H1 (cell line): ENCODE results near the gene ZNF140. TPM values are rescaled to one million over a fixed set of nuclear protein-coding genes. Genes with fewer than 3 reads are reported as not detected.

Experiments
- CTCF ChIA-PET: fragments of 300-600 bp; sonication (Branson Sonifier 250); formaldehyde crosslinking; loops from one replicate; lab custom pipeline; 2021; ENCODE audit not compliant: partially characterized antibody; lab: Charles Lee
- POLR2A ChIA-PET: fragments of 300-600 bp; sonication (Branson Sonifier 250); formaldehyde crosslinking; loops from one replicate; lab custom pipeline; 2021; ENCODE audit warnings: inconsistent platforms; ENCODE audit not compliant: partially characterized antibody; lab: Charles Lee
- DNase-seq, 2 experiments: peaks; one replicate each; pipeline versions ENCODE4 v3.0.0 to v3.0.0-alpha.2; 2010 to 2022; ENCODE audit warnings: low spot score in 2 of 2, low read depth in 1 of 2, mixed read lengths in 1 of 2
- FAIRE-seq: peaks from 2 replicates; lab custom pipeline; 2011; peaks lifted over from hg19 to GRCh38; lab: Jason Lieb, UNC
- H2AFZ ChIP-seq: 2 replicates; pipeline ENCODE4 v1.8.1; 2012; ENCODE audit warnings: low read length, inconsistent platforms
- H2AK5ac ChIP-seq: 2 replicates; pipeline ENCODE4 v1.6.1; 2013; ENCODE audit warnings: low read depth, low read length
- H2BK120ac ChIP-seq: replicated peaks from 2 replicates; pipeline ENCODE3; 2013; ENCODE audit warnings: low read depth, low read length, inconsistent platforms
- H2BK12ac ChIP-seq: 2 replicates; pipeline ENCODE4 v1.6.1; 2013; ENCODE audit warnings: low read depth, low read length
- H2BK15ac ChIP-seq: 2 replicates; pipeline ENCODE4 v1.6.1; 2013; ENCODE audit warnings: low read length
- H2BK20ac ChIP-seq: 2 replicates; pipeline ENCODE4 v1.6.1; 2013; ENCODE audit warnings: low read length
- H2BK5ac ChIP-seq: 2 replicates; pipeline ENCODE4 v1.6.1; 2013; ENCODE audit warnings: low read depth, low read length
- H3K14ac ChIP-seq: 2 replicates; pipeline ENCODE4 v1.6.1; 2013; ENCODE audit warnings: inconsistent platforms; ENCODE audit not compliant: insufficient read length
- H3K18ac ChIP-seq: 2 replicates; pipeline ENCODE4 v1.6.1; 2013; ENCODE audit warnings: low read length; ENCODE audit errors: extremely low read depth
- H3K23ac ChIP-seq: 2 replicates; pipeline ENCODE4 v1.6.1; 2013; ENCODE audit warnings: inconsistent platforms; ENCODE audit not compliant: insufficient read length
- H3K23me2 ChIP-seq: 2 replicates; pipeline ENCODE4 v1.6.1; 2013; ENCODE audit warnings: low read depth, low read length
- H3K27ac ChIP-seq: 2 replicates; pipeline ENCODE4 v1.6.1; 2011; ENCODE audit warnings: low read depth, low read length, inconsistent platforms
- H3K27me3 ChIP-seq, 4 experiments: replicated peaks in 1 of 4; 1 replicate in 1 of 4; 2 replicates in 3 of 4; pipeline versions ENCODE4 v1.6.1 to v1.8.1; 2011 to 2013; ENCODE audit warnings: low read length in 3 of 4, mild to moderate bottlenecking in 3 of 4, inconsistent platforms in 2 of 4, mixed read lengths in 2 of 4, moderate library complexity in 1 of 4; ENCODE audit not compliant: control insufficient read depth in 3 of 4, insufficient read depth in 3 of 4; ENCODE audit errors: extremely low read depth in 1 of 4
- H3K36me3 ChIP-seq, 4 experiments: 2 replicates each; pipeline versions ENCODE4 v1.6.1 to v1.8.1; 2011 to 2013; ENCODE audit warnings: mild to moderate bottlenecking in 4 of 4, low read length in 3 of 4, moderate library complexity in 2 of 4, control low read depth in 1 of 4, inconsistent platforms in 1 of 4; ENCODE audit not compliant: insufficient read depth in 4 of 4, control insufficient read depth in 2 of 4
- H3K4ac ChIP-seq: replicated peaks from 2 replicates; pipeline ENCODE3; 2013; ENCODE audit warnings: low read length, low read depth, mixed read lengths, inconsistent platforms; ENCODE audit not compliant: insufficient read length
- H3K4me1 ChIP-seq, 4 experiments: replicated peaks in 1 of 4; 1 replicate in 1 of 4; 2 replicates in 3 of 4; pipeline versions ENCODE4 v1.6.1 to v1.8.1; 2011 to 2013; ENCODE audit warnings: low read length in 3 of 4, inconsistent platforms in 2 of 4, mixed read lengths in 1 of 4; ENCODE audit not compliant: insufficient read depth in 4 of 4, control insufficient read depth in 3 of 4
- H3K4me2 ChIP-seq, 2 experiments: 2 replicates each; pipeline versions ENCODE4 v1.6.1 to v1.8.1; 2011 to 2013; ENCODE audit warnings: low read depth in 2 of 2, low read length in 2 of 2, control low read depth in 1 of 2, inconsistent platforms in 1 of 2, mild to moderate bottlenecking in 1 of 2; ENCODE audit not compliant: insufficient read depth in 1 of 2
- H3K4me3 ChIP-seq, 4 experiments: fragments of 200-600, 300-600 bp in 1 of 4; sonication (generic), shearing (Covaris generic), sonication (Bioruptor Twin) in 1 of 4; 2 replicates each; pipeline versions ENCODE4 v1.5.1 to v1.8.1; 2011 to 2016; ENCODE audit warnings: low read length in 4 of 4, low read depth in 3 of 4, control low read depth in 2 of 4, inconsistent platforms in 2 of 4, mild to moderate bottlenecking in 2 of 4, mixed read lengths in 1 of 4, moderate library complexity in 1 of 4; ENCODE audit not compliant: insufficient read depth in 2 of 4; ENCODE audit errors: extremely low read depth in 1 of 4
- H3K56ac ChIP-seq: replicated peaks from 2 replicates; pipeline ENCODE3; 2013; ENCODE audit warnings: low read depth, mild to moderate bottlenecking, mixed read lengths, low read length, inconsistent platforms; ENCODE audit not compliant: insufficient read length
- H3K79me1 ChIP-seq: 2 replicates; pipeline ENCODE4 v1.6.1; 2013; ENCODE audit warnings: low read depth, low read length, control low read depth
- H3K79me2 ChIP-seq, 2 experiments: 2 replicates each; pipeline versions ENCODE4 v1.6.1 to v1.8.1; 2012 to 2013; ENCODE audit warnings: low read length in 2 of 2, mild to moderate bottlenecking in 2 of 2, inconsistent platforms in 1 of 2; ENCODE audit not compliant: insufficient read depth in 2 of 2, control insufficient read depth in 1 of 2
- H3K9ac ChIP-seq, 4 experiments: replicated peaks in 1 of 4; 1 replicate in 1 of 4; 2 replicates in 3 of 4; pipeline versions ENCODE4 v1.6.1 to v1.8.1; 2011 to 2013; ENCODE audit warnings: low read depth in 3 of 4, low read length in 3 of 4, control low read depth in 2 of 4, mild to moderate bottlenecking in 2 of 4, moderate library complexity in 2 of 4, inconsistent platforms in 1 of 4; ENCODE audit errors: extremely low read depth in 1 of 4
- H3K9me3 ChIP-seq, 2 experiments: 2 replicates each; pipeline versions ENCODE4 v1.6.1 to v1.8.1; 2012 to 2013; ENCODE audit warnings: mild to moderate bottlenecking in 2 of 2, moderate library complexity in 2 of 2, control low read depth in 1 of 2, inconsistent platforms in 1 of 2, low read depth in 1 of 2, low read length in 1 of 2, mixed read lengths in 1 of 2; ENCODE audit not compliant: insufficient read depth in 2 of 2
- H4K20me1 ChIP-seq, 2 experiments: replicated peaks in 1 of 2; 2 replicates each; pipeline versions ENCODE3 to v1.8.1; 2011 to 2013; ENCODE audit warnings: inconsistent platforms in 2 of 2, low read length in 2 of 2, mild to moderate bottlenecking in 1 of 2; ENCODE audit not compliant: insufficient read depth in 2 of 2, control insufficient read depth in 1 of 2
- H4K5ac ChIP-seq: 2 replicates; pipeline ENCODE4 v1.6.1; 2013; ENCODE audit warnings: low read length, low read depth, mixed read lengths, inconsistent platforms; ENCODE audit not compliant: insufficient read length
- H4K8ac ChIP-seq: 2 replicates; pipeline ENCODE4 v1.8.0; 2013; ENCODE audit warnings: mild to moderate bottlenecking, moderate library complexity, low read length, inconsistent platforms; ENCODE audit not compliant: insufficient read depth; ENCODE audit errors: extremely low read depth
- H4K91ac ChIP-seq: replicated peaks from 2 replicates; pipeline ENCODE3; 2013; ENCODE audit warnings: low read length, mixed read lengths, inconsistent platforms; ENCODE audit not compliant: insufficient read length
- ATF2 ChIP-seq: IDR thresholded peaks from 2 replicates; pipeline ENCODE4 v1.6.1; 2012; ENCODE audit warnings: low read length, inconsistent platforms
- BACH1 ChIP-seq: IDR thresholded peaks from 2 replicates; pipeline ENCODE4 v1.6.1; 2012; ENCODE audit warnings: low read length, improper control_type of control experiment
- CTBP2 ChIP-seq: IDR thresholded peaks from 2 replicates; pipeline ENCODE4 v1.7.0; 2011; ENCODE audit warnings: borderline replicate concordance, mild to moderate bottlenecking, moderate library complexity, mixed read lengths, low read length; ENCODE audit not compliant: insufficient read depth, insufficient read length
- RAD21 ChIP-seq, 2 experiments: IDR thresholded peaks in 1 of 2; conservative IDR thresholded peaks in 1 of 2; 2 replicates each; pipeline ENCODE4 v1.6.1; 2011; ENCODE audit warnings: low read depth in 2 of 2, low read length in 2 of 2, improper control_type of control experiment in 1 of 2, inconsistent platforms in 1 of 2, mild to moderate bottlenecking in 1 of 2, moderate library complexity in 1 of 2
- SIRT6 ChIP-seq: IDR thresholded peaks from one replicate; pipeline ENCODE4 v1.7.1; 2012; ENCODE audit warnings: low read length, inconsistent platforms
- SP1 ChIP-seq: IDR thresholded peaks from 2 replicates; pipeline ENCODE4 v1.6.1; 2011; ENCODE audit warnings: low read depth, low read length
- SP2 ChIP-seq: IDR thresholded peaks from 2 replicates; pipeline ENCODE4 v1.6.1; 2012; ENCODE audit warnings: mild to moderate bottlenecking, low read length, inconsistent platforms
- SUZ12 ChIP-seq: fragments of 200-600 bp; sonication (generic); IDR thresholded peaks from 2 replicates; pipeline ENCODE4 v1.6.1; 2012; ENCODE audit warnings: mild to moderate bottlenecking, inconsistent platforms, low read length, moderate library complexity, mixed read lengths
- TAF1 ChIP-seq: IDR thresholded peaks from 2 replicates; pipeline ENCODE4 v1.6.1; 2011; ENCODE audit warnings: mild to moderate bottlenecking, low read depth, low read length
- TBP ChIP-seq: IDR thresholded peaks from 2 replicates; pipeline ENCODE4 v1.6.1; 2011; ENCODE audit warnings: low read depth, low read length, improper control_type of control experiment
- TCF12 ChIP-seq: IDR thresholded peaks from 2 replicates; pipeline ENCODE4 v1.6.1; 2011; ENCODE audit warnings: low read depth, mild to moderate bottlenecking, low read length
- ZNF274 ChIP-seq: IDR thresholded peaks from 2 replicates; pipeline ENCODE4 v1.7.0; 2012; ENCODE audit warnings: low read length, borderline replicate concordance; ENCODE audit errors: extremely low read depth
- WGBS, 2 experiments: shearing (Covaris generic) in 1 of 2; methylation state at CpG; one replicate each; pipeline versions ENCODE4 v1.1.6 to v1.1.7; 2013 to 2015; ENCODE audit warnings: low lambda C conversion rate in 2 of 2, mixed read lengths in 2 of 2, inconsistent platforms in 1 of 2, low coverage in 1 of 2, missing lambda C conversion rate in 1 of 2; ENCODE audit not compliant: insufficient replicate concordance in 2 of 2, insufficient coverage in 1 of 2, insufficient read length in 1 of 2; ENCODE audit errors: extremely low coverage in 1 of 2, missing lambda C conversion rate in 1 of 2; 5-methylcytosine and 5-hydroxymethylcytosine counted together
- polyA plus RNA-seq, 7 experiments: library from polyadenylated mRNA; depleted of rRNA in 3 of 7; stranded (reverse) in 5 of 7; unstranded in 2 of 7; fragments of >200 nt in 5 of 7; fragments of 200-250 nt in 2 of 7; gene quantifications; 1 replicate in 5 of 7; 2 replicates in 1 of 7; 4 replicates in 1 of 7; pipeline versions ENCODE4 v1.2.1 to v1.2.3, GENCODE V29; 2011 to 2013; ENCODE audit warnings: missing spikeins in 2 of 7, mixed read lengths in 2 of 7
- total RNA-seq: library from RNA; stranded (reverse); fragmentation: NEBNext Ultra II Directional; extraction: Animal tissue kit (Norgen Biotek cat#: 25700); gene quantifications from 2 replicates; pipeline ENCODE4 v1.2.1, GENCODE V29; 2021

Gene ZNF140
- total and polyA plus RNA-seq, 2 of the 8 experiments (the other 6 are each of a cell fraction or from before 2014, with no cell fraction given), result 7.5 to 14.3 TPM

GRCh38 chr12:133046698-133047097 lies 34.0 kb upstream of the ZNF140 start:
- Histone ChIP-seq H3K79me1 (no peaks in the 10 kb centered on the region; the same call in 1 of the 2 replicates), H2BK5ac (no peak overlapping the region), H2BK120ac (no peak overlapping the region), H4K8ac (no peak overlapping the region), H2BK15ac (no peak overlapping the region), H3K18ac (no peak overlapping the region), H4K91ac (no peak overlapping the region), H2BK12ac (no peak overlapping the region), H2BK20ac (no peak overlapping the region), H3K23ac (no peak overlapping the region), H3K14ac (no peak overlapping the region), H3K4me2 (no peak overlapping the region), H3K9ac (no peak overlapping the region), H3K27me3 (no peaks in the 10 kb centered on the region), H2AFZ (no peak overlapping the region), H3K4ac (no peak overlapping the region), H4K20me1 (no peaks in the 10 kb centered on the region), H3K9me3 (peaks cover 88 to 90% of the 10 kb centered on the region in 2 experiments), H3K27ac (no peak overlapping the region), H2AK5ac (no peak overlapping the region), H3K4me3 (no peak overlapping the region), H3K36me3 (peaks cover 33 to 99% (median 76%) of the 10 kb centered on the region in 4 experiments), H3K56ac (no peak overlapping the region), H3K79me2 (peaks cover 3 to 20% of the 10 kb centered on the region in 2 experiments; a peak in 3 of 4 replicates), H3K23me2 (no peaks in the 10 kb centered on the region), H4K5ac (no peak overlapping the region), H3K4me1 (no peaks in the 10 kb centered on the region)
- WGBS, 2 experiments, result 93% methylated on average over 3 of the region's 3 CpGs; no CpG with 5 or more reads in 1 of the 2 experiments
- no peak for FAIRE-seq
- ChIA-PET POLR2A (interaction anchor here (0.7 to 5.2 kb wide), 4 partner anchors 9 to 30 kb away, joined by 3 to 26 read pairs (median 8); partner anchors contain the start of gene ZNF84), CTCF (interaction anchor here (0.6 to 1.5 kb wide), 2 partner anchors 30 to 71 kb away, joined by 4 to 6 read pairs; no protein-coding TSS in a partner anchor)
- no peak for DNase-seq
- TF ChIP-seq ATF2, result no peak
- no peak for TF ChIP-seq SUZ12
- TF ChIP-seq ZNF274, result no peak
- TF ChIP-seq SP1, result no peak
- TF ChIP-seq TCF12, result no peak
- no peak for TF ChIP-seq RAD21 (IDR thresholded peaks at IDR 0.05 in 1 of 2, conservative IDR thresholded peaks at IDR 0.05 in 1 of 2; ENCODE audit: low read depth in 2 of 2, low read length in 2 of 2)
- no peak for TF ChIP-seq TBP
- no peak for TF ChIP-seq BACH1
- TF ChIP-seq TAF1, result no peak
- no peak for TF ChIP-seq SIRT6
- no peak for TF ChIP-seq CTBP2
- no peak for TF ChIP-seq SP2
